ENCODE data around the gene TRIM39.

Gene TRIM39

DNA sequence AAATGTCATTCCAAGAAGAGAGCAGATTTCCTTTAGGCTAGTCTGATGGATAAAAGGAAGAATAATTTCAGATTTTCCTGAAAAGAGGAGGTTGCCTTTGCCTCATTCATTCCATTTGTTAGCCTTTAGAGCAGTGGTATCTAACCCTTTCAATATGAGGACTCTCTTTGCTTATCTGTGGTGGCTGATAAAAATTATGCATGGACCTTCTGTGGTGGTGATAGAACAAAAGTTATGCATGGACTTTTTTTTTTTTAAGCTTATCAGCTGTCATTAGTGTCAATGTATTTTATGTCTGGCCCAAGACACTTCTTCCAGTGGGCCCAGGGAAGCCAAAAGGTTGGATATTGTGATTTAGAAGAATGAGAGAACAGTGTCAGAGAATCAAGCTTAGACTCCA is 1.7 kb downstream of the TRIM39 start:
- no peak for DNase-seq

DNA sequence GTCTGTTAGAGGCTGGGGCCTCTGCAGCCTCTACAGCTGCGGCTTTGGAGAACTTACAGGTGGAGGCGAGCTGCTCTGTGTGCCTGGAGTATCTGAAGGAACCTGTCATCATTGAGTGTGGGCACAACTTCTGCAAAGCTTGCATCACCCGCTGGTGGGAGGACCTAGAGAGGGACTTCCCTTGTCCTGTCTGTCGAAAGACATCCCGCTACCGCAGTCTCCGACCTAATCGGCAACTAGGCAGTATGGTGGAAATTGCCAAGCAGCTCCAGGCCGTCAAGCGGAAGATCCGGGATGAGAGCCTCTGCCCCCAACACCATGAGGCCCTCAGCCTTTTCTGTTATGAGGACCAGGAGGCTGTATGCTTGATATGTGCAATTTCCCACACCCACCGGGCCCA is 2.6 kb downstream of the TRIM39 start:
- DNase-seq, result no peak

DNA sequence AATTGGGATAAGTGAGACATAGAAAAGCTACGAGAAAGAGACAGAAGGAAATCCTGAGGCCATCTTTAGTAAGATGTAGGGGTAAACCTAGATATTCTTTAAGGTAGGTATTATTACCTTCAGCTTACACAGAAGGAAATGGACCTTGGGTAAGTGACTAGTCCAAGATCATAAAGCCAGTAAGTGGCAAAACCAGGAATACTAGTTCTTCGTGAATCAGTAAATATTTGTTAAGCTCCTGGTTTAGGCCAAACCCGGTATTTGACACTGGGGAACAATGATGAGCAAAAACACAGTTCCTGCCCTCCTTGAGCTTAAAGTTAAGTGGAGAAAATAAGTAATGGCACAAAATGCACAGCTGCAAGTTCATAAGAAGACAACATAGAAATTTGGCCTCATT is 5.3 kb downstream of the TRIM39 start:
- no peak for DNase-seq

DNA sequence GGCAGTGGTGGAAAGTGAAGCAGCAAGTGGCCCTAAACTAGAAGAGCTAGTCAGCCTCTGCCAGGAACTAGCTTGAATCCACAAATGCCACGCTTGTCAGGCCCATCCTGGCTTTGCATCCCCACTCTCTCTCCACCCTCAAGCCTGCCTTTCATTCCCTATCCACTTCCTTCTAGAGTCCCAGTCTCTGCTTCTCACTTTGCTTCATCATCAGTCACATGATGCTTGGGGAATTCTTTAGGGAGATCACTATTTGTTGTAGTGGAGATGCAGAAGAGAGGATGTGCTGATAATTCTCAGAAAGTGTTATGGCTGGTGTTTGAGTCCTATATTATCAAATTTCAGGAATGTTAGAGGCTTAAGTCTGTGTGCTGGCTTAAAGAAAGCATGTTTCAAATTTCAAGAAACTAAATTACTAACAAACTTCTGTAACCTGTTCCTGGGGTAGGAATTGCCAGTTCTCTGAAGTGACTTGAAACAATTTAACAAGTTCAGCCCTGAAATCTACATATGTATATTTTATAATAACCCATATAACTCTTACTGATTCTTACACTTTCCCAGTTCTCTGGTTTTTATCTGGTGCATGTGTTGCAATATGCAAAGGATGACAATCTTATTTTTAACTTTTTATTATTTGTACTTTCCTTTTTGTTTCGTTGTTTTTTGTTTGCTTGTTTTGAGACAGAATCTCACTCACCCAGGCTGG is 7.5 kb downstream of the TRIM39 start:
- DNase-seq, result no peak

DNA sequence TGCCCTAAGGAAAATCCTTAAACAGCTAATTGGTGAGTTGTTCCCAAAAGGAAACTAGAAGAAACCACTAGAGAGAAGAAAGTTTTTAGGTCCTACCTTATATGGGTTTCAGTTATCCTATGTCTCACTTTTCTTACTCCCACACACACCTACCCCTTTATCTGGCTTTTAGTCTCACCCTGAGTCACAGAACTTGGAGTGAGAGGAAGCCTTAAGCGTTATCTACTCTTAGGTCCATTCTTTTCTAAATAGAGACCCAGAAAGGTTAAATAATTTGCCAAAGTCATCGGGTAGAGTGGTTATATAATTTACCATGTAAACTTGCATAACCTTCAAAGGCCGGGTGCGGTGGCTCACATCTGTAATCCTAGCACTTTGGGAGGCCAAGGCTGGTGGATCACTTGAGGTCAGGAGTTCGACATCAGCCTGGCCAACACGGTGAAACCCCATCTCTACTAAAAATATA is 13.9 kb downstream of the TRIM39 start:
- DNase-seq, result no peak

DNA sequence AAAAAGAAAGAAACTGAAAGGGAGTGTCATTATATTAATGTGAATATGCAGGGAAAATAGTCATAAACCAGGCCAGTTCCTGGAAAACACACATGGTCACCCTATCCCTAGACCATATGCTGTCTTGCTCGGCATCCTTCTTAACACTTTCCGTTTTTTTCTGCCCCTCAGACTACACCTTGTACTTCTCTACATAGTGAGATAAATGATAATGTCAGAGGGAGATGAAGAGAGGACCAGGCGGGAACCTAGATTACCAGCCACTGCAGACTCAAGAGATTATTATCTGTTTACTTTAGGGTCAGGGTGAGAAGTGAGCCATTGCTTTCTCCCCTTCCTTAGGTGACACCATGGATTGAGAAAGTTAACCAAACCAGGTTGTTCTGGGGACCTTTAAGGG is 14.5 kb downstream of the TRIM39 start:
- DNase-seq, result no peak

DNA sequence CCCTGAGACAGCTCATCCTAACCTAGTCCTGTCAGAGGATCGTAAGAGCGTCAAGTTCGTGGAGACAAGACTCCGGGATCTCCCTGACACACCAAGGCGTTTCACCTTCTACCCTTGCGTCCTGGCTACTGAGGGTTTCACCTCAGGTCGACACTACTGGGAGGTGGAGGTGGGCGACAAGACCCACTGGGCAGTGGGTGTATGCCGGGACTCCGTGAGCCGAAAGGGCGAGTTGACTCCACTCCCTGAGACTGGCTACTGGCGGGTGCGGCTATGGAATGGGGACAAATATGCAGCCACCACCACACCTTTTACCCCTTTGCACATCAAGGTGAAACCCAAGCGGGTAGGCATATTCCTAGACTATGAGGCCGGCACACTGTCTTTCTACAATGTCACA is 15.0 kb downstream of the TRIM39 start:
- DNase-seq, result no peak

DNA sequence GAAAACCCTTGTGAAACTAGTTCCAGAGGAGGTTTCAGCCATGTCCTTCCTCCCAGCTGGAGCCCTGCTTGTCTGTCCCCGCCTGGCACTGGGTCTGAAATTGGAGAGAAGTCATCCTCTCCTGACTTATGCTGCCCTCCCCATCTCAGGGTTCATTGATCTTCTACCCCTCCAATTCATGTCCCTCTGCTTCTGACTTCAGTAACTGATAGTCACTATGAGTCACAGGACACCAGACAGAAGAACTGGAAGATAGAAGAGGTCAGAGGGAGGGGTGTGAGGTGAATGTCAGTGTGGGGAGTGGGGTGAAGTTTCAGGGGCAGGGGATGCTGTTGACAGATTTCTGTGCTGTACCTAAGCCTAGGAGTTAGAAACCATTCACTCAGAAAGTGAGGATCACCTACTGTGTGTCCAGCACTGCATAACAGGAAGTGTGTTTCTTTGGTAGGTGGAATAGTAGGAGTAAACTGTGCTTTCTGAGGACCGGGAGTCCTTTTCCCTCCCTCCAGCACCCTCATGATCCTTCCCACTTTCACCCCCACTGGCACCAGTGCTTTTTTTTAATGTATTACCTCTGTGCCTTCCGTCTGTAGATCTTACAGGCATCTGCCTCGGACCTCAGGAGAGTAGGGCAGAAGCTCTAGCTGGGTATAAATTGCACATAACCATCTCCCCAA is 17.6 kb downstream of the TRIM39 start:
- no peak for DNase-seq

DNA sequence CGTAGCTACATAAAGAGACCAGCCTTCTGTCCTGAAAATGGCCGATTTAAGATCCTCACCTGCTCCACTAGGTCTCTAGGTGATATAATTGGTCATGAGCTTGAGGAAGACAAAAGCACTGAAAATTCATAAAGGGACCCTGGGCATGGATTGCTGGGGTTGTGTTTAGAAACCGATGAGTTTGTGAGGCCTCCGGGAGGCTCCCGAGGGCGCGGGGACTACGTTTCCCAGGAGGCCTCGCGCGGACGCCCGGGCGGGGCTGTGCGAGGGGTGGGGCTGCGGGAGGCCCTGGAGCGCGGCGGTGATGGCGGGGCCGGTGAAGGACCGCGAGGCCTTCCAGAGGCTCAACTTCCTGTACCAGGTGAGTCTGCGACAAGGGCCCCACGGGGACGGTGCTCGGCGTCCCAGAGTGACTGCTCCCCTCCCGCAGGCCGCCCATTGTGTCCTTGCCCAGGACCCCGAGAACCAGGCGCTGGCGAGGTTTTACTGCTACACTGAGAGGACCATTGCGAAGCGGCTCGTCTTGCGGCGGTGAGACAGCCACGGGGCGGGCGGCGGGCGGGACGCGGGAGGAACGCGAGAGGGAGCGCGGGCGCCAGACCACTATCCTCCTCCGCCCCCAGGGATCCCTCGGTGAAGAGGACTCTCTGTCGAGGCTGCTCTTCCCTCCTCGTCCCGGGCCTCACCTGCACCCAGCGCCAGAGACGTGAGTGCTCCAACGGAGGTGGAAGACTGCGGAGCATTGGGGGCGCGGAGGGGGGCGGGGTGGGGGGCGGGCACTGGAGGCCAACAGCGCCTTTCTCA is 18.3 kb downstream of the TRIM39 start, which contains the start of gene RPP21:
Gene RPP21, plus strand, starts transcription at position 289 of the 804 bp plus-strand sequence. Its CDS starts 16 bp downstream, at position 305.
- DNase-seq, result peak; percentile 66

DNA sequence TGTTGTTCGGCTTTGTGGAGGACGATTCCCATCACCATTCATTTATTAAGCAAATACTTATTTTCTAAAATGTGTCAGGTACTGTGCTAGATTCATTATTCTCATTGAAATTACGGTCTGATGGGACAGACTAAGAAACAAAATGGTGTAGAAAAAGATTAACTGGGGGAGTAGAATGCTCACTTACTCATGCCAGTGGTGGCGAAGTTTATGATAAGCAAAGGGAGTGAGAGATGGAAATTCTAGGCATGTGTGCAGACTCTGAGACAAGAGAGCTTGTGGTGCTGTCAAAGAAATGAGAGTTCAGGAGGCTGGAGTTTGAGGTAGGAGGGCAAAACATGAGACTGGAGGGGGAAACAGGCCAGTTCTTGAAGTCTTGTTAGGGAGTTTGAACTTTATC is 19.1 kb downstream of the TRIM39 start:
- no peak for DNase-seq

DNA sequence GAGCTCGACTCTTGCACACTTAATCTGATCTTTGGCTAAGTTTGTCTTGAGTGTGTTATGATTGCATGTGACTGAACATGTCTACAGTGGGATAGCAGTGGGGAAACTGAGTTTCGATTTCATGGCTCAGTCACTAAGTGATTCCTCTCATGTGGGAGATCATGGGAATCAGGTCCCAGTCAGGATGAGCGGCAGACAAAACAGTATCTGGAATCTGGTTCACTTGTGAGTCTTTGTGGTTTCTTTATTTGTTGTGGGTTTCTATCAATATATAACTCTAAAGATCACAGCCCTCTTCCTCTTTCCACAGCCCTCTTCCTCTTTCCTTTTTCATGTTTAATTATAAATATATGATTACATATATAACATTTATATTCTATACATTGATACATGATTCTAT is 22.2 kb downstream of the TRIM39 start:
- DNase-seq, result no peak

DNA sequence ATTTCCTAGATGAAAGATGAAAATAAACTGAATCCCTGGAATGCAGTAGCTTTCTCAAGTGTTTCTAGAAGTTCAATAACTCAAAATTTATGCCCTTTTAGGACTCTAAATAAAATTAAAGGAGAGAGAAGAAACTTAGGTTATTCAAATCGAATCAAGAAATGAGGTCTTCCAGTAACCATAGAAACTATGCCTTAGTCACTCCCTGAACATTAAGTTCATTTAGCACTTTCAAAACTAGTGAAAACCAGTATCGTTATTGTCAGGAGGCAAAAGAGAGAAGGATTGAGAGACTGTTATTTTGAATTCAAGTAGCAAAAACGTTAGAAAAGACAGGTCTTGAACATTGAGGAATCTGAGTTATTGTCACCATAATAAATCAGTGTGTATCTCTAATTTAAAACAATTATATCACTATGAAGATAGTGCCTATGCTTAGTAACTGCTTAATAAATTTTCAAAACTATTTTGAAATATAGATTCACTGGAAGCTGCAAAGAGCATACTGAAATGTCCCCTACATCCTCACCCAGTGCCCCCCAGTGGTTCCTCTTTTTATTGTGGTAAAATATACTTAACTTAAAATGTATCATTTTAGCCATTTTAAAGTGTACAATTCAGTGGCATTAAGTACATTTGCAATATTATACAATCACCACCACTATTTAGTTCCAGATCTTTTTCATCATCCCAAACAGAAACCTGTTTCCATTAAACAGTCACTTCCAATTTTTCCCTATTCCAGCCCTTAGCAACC is 22.9 kb downstream of the TRIM39 start:
- DNase-seq, result no peak

DNA sequence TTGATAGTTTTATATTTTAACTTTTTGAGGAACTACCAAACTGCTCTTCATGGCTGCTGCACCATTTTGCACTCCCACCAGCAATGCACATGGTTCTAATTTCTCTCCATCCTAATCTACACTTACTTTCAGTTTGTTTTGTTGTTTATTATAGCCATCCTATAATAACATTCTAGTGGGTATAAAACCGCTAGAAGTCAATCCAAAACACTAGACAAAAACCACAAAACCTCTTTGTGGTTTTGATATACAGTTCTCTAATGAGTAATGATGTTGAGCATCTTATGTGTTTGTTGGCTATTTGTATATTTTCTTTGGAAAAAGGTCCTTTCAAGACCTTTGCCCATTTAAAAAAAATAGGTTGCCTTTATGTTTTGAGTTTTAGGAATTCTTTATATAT is 23.8 kb downstream of the TRIM39 start:
- DNase-seq, result no peak

DNA sequence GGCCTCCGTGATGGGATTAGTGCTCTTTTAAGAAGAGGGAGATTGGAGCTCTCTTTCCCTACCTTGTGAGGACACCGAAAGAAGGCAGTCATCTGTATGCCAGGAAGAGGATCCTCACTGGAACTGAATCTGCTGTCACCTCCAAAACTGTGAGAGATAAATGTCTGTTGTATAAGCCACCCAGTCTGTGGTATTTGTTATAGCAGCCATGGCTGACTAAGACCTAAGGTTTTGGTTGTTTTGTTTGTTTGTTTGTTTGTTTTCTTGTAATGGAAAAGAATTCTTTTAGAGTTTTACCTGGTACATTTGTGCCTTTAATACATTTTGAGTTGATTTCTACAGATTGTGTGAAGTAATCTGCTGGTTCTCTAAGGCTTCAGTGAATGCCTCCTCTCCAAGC is 25.8 kb downstream of the TRIM39 start:
- DNase-seq, result no peak

DNA sequence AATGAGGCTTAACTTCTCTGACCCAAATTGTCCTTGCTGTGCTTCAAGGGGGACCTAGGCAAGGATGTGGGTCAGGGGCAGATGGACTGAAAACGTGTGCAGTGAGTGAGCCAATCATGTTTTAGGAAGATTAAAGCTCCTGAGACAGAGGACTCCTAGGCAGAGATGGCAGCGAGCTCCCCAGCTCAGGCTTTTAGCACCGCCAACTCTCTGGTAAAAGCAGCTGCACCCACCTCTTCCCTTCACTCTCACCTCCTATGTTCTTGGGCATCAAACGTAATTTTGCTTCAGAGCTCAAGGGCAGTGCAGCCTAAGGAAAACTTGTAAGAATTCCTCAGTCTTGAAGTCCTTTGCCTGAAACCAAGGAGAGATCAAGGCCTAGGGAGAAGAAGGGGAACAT is 28.6 kb downstream of the TRIM39 start:
- DNase-seq, result no peak

DNA sequence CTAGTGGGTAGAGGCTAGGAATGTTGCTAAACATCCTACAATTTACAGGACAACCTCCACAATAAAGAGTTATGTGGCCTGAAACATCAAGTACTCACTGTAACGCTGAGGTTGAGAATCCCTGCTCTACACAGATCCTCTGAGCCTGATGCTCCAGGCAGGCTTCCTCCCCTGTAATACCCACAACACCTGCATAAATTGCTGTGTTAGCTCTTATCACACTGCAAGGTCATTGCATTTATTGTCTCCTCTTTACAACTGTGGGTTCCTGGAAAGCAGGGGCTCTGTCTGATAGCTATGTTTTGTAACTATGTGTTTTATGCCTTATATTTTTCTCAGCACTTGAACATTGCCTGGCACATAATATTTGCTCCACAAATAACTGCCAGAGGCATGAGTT is 29.8 kb downstream of the TRIM39 start:
- DNase-seq, result no peak

DNA sequence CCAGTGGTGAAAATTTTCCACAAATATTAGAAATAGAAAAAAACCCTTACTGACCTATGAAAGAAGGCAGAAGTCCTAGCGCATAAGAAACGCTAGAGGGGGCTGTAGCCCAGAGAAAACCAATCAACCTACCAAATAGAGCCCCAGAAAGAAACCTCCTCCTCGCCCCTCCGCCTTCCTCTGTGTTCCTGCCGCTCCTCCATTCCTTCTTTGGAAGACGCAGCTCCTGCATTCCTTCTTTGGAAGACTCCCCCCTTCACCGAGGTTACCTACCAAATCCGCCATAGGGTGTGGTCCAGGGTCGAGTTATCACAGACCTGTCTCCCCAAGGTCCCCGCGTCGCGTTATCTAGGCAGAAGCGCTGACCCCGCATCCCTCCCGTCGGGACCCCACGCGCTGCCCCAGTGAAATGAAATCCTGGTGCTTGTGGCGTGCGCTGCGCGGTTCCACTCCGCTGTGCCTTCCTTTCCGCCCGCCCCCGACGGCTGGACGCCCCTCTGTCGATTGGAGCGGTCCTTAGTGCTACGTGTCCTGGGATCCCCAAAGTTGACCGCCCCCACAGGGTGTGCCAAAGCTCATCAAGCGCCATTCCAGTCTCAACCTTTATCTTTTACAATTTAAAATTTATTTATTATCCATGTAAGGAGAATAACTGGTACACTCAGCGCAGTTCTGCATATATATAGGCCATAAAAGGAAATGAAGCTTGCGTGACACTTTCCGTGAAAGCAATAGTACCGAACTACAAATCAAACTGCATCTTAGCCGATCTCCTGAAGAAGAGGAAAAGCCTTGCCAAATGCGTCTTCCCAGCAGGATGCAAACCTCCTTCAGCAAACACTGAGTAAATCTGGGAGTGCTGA is 31.2 kb downstream of the TRIM39 start:
- DNase-seq, result peak; percentile 21

DNA sequence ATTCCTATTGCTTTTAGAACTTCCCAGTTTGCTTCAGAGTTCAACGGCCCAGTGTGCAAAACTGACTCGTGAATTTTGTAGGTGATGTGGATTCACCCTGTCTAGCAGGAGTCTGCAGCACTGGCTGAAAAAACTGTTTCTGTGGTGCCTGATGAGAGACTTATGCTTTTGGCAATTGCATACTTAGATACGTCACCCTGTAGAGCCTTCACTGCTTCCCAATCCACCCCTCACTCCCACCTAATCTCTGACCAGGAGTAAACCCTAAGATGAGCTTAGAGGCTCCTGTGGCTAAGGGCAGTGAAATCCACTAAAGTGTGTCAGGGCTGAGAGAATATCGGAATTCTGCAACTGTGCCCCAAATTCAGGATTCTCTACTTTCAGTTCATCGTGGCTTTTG is 32.5 kb downstream of the TRIM39 start:
- DNase-seq, result no peak

DNA sequence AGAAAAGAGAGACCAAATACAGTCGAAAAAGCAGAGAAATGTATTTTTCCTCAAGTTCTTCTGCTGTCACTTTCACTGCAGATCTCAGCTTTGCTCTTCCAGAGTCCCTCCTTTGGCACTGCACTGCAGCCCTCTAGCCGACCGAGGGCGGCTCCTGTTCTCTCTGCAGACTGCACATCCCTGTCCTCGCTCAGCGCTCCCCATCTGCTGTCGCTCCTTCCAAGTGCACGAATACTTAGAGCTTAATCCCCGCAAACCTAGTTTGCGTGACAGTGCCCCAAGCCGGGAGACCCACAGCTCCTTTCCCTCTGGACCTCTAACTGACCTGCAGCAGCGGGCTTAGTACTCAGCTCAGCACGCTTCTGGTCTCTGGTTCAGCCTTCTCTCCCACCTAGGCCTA is 33.4 kb downstream of the TRIM39 start:
- DNase-seq, result no peak

DNA sequence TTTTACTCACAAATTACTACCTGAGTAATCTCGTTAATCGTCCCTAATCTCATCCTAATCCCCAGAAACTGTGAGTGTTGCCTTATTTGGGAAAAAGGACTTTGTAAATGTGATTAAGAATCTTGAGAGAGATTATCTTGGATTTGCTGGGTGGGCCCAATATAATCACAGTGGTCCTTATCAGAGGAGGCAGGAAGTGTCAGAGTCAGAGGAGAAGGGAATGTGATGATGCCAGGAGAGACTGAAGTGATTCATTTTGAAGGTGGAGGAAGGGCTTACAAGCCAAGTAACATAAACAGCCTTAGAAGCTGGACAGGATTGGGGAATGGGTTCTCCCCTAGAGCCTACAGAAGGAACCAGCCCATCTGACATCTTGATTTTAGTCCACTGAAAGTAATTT is 34.9 kb downstream of the TRIM39 start:
- DNase-seq, result no peak

DNA sequence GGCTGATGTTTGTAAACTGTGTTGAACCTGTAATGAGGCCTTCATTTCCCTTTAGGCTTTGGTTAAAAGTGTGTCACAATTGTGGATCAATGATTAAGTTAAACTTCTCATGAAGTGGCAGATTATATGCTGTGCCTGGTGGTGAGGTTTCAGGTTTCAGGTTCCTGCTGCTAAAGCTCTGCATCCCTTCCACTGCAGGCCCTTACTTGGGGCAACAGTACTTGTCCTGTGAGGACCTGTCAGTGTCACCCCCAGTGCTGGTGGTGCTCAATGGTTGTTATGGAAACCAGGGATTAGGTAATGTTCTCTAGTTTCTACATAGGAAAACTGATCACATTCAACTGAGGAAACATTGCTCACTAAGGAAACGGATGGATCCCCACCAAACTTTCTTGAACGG is 36.7 kb downstream of the TRIM39 start:
- DNase-seq, result no peak

DNA sequence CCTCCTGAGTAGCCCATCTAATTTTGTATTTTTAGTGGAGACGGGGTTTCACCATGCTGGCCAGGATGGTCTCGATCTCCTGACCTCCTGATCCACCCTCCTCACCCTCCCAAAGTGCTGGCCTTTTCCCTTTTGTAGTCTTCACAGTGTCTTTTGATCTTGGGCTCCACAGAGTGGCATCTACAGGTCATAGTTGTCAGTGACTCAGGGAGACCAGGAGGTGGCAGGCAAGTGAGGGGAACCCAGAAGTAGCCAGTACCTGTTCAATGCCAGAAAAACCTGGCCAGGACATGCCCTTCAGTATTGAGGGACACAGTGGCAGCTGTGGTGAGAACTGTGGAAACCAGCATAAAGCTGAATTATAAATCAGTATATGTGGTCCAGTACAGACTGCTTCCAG is 37.9 kb downstream of the TRIM39 start:
- DNase-seq, result no peak

Data from kidney glomerular epithelial cell (primary cell).